GM12892 (cell line): ENCODE results near the gene GALM.

Experiments
- POLR2A ChIP-seq: IDR thresholded peaks from 2 replicates; pipeline ENCODE4 v1.6.1; 2011; ENCODE audit warnings: low read depth, low read length, control low read depth
- POLR2AphosphoS5 ChIP-seq: IDR thresholded peaks from 2 replicates; pipeline ENCODE4 v1.6.1; 2011; ENCODE audit warnings: low read depth, low read length, control low read depth
- TAF1 ChIP-seq: IDR thresholded peaks from 2 replicates; pipeline ENCODE4 v1.6.1; 2011; ENCODE audit warnings: low read depth, mild to moderate bottlenecking, control low read depth, low read length, borderline replicate concordance

DNA sequence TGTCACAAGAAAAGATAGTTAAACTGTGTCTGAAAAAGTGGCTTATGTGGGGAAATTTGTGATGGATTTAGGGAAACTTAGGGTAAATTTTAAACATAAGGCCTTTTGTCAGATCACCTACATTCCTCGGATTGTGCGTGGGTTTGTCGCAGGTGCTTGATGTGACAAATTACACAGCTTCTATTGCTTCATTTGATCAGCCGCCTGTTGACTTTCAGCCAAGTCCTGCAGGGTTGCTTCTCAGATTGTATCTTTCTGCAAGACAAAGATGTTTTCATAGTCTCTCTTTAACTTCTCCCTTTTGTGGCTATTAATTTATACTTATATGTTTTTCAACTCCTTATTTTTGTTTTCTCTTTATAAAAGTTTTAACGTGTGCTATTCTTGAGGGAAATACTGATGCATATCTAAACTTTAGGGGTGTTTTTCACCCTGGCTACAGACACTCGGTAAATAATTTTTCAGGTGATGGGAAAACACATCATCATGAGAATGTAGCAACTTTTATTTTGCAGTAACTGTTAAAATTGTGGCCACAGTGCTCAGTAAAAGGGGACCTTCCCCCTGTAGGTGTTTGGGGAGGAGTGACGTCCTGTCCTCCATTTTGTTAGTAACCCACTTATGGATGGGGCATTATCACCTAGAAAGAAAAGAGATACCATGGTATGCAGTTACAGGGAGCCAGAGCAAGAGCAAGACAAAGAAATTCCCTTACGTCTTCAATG is 31.4 kb downstream of the GALM start:
- TF ChIP-seq POLR2AphosphoS5 (no peak), POLR2A (no peak), TAF1 (no peak)
